ENCODE results near the gene CD7. TPM values are rescaled to one million over a fixed set of nuclear protein-coding genes. Genes with fewer than 3 reads are reported as not detected.

Gene CD7
- polyA plus RNA-seq, 1 of the 3 experiments (the other 2 are of a cell fraction), result 0.07 TPM

GRCh38 chr17:82355770-82356427 lies 38.5 kb upstream of the CD7 start:
- CTCF ChIA-PET, result interaction anchor here (0.7 to 5.5 kb wide), 6 partner anchors 10 to 198 kb away, joined by 3 to 76 read pairs (median 12); partner anchors contain the start of gene HEXD
- H3K4me3 ChIP-seq (ENCODE audit: low read depth in 2 of 2, low read length in 1 of 2), result no peak overlapping the region
- H3K9me2 ChIP-seq, result no peaks in the 10 kb centered on the region
- POLR2A ChIA-PET, result interaction anchor here (1.5 kb wide), 1 partner anchor 14 kb away, joined by 3 read pairs; no protein-coding TSS in a partner anchor
- H3K36me3 ChIP-seq (replicated peaks in 1 of 2; ENCODE audit: control insufficient read depth in 1 of 2, insufficient read depth in 2 of 2, low read length in 1 of 2), result no peaks in the 10 kb centered on the region
- no peak overlapping the region for H2AFZ ChIP-seq (ENCODE audit: low read depth)
- no peaks in the 10 kb centered on the region; the same call in 1 of the 2 replicates for H3K27me3 ChIP-seq (ENCODE audit: insufficient read depth)
- H4K20me1 ChIP-seq (ENCODE audit: insufficient read depth), result no peaks in the 10 kb centered on the region
- peaks cover 9% of the 10 kb centered on the region for H3F3A ChIP-seq (replicated peaks; ENCODE audit: insufficient read depth)
- no peak overlapping the region for H3K9ac ChIP-seq
- no peak for TF ChIP-seq SIN3A (IDR thresholded peaks at IDR 0.05; ENCODE audit: borderline replicate concordance, low read depth, low read length)
- TF ChIP-seq, protein P1, sequence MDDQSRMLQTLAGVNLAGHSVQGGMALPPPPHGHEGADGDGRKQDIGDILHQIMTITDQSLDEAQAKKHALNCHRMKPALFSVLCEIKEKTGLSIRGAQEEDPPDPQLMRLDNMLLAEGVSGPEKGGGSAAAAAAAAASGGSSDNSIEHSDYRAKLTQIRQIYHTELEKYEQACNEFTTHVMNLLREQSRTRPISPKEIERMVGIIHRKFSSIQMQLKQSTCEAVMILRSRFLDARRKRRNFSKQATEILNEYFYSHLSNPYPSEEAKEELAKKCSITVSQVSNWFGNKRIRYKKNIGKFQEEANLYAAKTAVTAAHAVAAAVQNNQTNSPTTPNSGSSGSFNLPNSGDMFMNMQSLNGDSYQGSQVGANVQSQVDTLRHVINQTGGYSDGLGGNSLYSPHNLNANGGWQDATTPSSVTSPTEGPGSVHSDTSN (IDR thresholded peaks at IDR 0.05), result no peak
- no peak for TF ChIP-seq SMC3 (IDR thresholded peaks at IDR 0.05; ENCODE audit: low read depth, low read length)
- TF ChIP-seq JUND (IDR thresholded peaks at IDR 0.05), result no peak
- TF ChIP-seq, protein P2, sequence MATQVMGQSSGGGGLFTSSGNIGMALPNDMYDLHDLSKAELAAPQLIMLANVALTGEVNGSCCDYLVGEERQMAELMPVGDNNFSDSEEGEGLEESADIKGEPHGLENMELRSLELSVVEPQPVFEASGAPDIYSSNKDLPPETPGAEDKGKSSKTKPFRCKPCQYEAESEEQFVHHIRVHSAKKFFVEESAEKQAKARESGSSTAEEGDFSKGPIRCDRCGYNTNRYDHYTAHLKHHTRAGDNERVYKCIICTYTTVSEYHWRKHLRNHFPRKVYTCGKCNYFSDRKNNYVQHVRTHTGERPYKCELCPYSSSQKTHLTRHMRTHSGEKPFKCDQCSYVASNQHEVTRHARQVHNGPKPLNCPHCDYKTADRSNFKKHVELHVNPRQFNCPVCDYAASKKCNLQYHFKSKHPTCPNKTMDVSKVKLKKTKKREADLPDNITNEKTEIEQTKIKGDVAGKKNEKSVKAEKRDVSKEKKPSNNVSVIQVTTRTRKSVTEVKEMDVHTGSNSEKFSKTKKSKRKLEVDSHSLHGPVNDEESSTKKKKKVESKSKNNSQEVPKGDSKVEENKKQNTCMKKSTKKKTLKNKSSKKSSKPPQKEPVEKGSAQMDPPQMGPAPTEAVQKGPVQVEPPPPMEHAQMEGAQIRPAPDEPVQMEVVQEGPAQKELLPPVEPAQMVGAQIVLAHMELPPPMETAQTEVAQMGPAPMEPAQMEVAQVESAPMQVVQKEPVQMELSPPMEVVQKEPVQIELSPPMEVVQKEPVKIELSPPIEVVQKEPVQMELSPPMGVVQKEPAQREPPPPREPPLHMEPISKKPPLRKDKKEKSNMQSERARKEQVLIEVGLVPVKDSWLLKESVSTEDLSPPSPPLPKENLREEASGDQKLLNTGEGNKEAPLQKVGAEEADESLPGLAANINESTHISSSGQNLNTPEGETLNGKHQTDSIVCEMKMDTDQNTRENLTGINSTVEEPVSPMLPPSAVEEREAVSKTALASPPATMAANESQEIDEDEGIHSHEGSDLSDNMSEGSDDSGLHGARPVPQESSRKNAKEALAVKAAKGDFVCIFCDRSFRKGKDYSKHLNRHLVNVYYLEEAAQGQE (IDR thresholded peaks at IDR 0.05; ENCODE audit: low read depth, low read length), result no peak
- no peak for TF ChIP-seq NRF1 (IDR thresholded peaks at IDR 0.05; ENCODE audit: low read depth, low read length)
- TF ChIP-seq ELF1 (IDR thresholded peaks at IDR 0.05), result no peak
- no peak for TF ChIP-seq FOSL2 (IDR thresholded peaks at IDR 0.05; ENCODE audit: borderline replicate concordance, low read depth)
- no peak for TF ChIP-seq FOXJ3 (CRISPR knock-in tag; IDR thresholded peaks at IDR 0.05)
- no peak for TF ChIP-seq USF2 (IDR thresholded peaks at IDR 0.05; ENCODE audit: borderline replicate concordance, low read depth, low read length)
- TF ChIP-seq YY1 (IDR thresholded peaks at IDR 0.05; ENCODE audit: low read depth), result no peak
- TF ChIP-seq CTCF (IDR thresholded peaks at IDR 0.05), result no peak
- TF ChIP-seq EP300 (IDR thresholded peaks at IDR 0.05; ENCODE audit: borderline replicate concordance in 1 of 2, low read depth in 1 of 2, low read length in 1 of 2), result no peak
- H3K27ac ChIP-seq (ENCODE audit: low read depth in 2 of 2, low read length in 1 of 2), result no peak overlapping the region
- H3K4me2 ChIP-seq, result no peak overlapping the region
- WGBS (ENCODE audit: low lambda C conversion rate), result 77% methylated on average over 10 of the region's 11 CpGs
- DNase-seq, result no peak
- H3K9me3 ChIP-seq, result no peaks in the 10 kb centered on the region
- peaks cover 0 to 16% of the 10 kb centered on the region in 2 experiments; a peak in 1 of 4 replicates for H3K4me1 ChIP-seq (ENCODE audit: control insufficient read depth in 1 of 2, insufficient read depth in 2 of 2, low read depth in 1 of 2, low read length in 1 of 2)
- H3K79me2 ChIP-seq (ENCODE audit: insufficient read depth), result no peaks in the 10 kb centered on the region

Data from SK-N-SH (cell line).